Stomach (tissue), 4 donors: ENCODE results near the gene TMEM144.

Experiments used
- POLR2A ChIP-seq, 4 donors: fragments of 450-650 bp; IDR thresholded peaks; one replicate each; pipeline ENCODE4 v1.6.1; 2016; ENCODE audit warnings: antibody characterized with exemption in 4 of 4, control low read depth in 2 of 4, mild to moderate bottlenecking in 1 of 4, moderate library complexity in 1 of 4
- TF ChIP-seq, protein P1 (sequence below), 7 experiments: fragments of 450-650 bp in 4 of 7; fragments of 200-600 bp in 3 of 7; sonication (generic) in 3 of 7; IDR thresholded peaks; one replicate each; pipeline ENCODE4 v1.5.1; 2016 to 2019; ENCODE audit warnings: antibody characterized with exemption in 7 of 7, control low read depth in 2 of 7, mild to moderate bottlenecking in 1 of 7

DNA sequence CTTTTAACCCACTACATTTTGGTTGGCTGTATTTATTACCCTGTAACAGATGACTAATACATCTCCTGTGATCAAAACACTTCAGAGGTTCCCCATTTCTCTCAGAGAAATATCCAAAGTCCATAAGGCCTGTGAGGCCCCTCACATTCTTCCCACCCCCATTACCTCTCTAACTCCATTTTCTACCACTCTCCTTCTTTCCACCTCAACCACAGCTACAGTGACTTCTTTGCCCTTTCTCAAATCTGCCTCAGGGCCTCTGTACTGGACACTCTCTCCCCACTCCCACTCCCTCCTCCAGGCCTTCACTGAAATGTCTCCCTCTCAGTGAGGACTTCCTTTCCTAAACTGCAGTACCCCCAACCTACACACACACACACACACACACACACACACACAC, 8.4 kb upstream of the TMEM144 start:
- TF ChIP-seq POLR2A (IDR thresholded peaks at IDR 0.05): no peak
- TF ChIP-seq, protein P1, sequence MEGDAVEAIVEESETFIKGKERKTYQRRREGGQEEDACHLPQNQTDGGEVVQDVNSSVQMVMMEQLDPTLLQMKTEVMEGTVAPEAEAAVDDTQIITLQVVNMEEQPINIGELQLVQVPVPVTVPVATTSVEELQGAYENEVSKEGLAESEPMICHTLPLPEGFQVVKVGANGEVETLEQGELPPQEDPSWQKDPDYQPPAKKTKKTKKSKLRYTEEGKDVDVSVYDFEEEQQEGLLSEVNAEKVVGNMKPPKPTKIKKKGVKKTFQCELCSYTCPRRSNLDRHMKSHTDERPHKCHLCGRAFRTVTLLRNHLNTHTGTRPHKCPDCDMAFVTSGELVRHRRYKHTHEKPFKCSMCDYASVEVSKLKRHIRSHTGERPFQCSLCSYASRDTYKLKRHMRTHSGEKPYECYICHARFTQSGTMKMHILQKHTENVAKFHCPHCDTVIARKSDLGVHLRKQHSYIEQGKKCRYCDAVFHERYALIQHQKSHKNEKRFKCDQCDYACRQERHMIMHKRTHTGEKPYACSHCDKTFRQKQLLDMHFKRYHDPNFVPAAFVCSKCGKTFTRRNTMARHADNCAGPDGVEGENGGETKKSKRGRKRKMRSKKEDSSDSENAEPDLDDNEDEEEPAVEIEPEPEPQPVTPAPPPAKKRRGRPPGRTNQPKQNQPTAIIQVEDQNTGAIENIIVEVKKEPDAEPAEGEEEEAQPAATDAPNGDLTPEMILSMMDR (IDR thresholded peaks at IDR 0.05): no peak
